Glomerular visceral epithelial cell (primary cell): ENCODE measurements around the gene GCNT3.

ENCODE experiments used
- DNase-seq: peaks from one replicate; pipeline ENCODE4 v3.0.0-alpha.2; 2016; ENCODE audit errors: extremely low spot score

GCNT3 gene

GRCh38 chr15:59611276-59612260 is at the start of gene GCNT3:
GCNT3 (plus strand) TSS chr15:59611783; CDS start chr15:59618239, 6,456 bp downstream.
- peak; percentile 81 for DNase-seq

GRCh38 chr15:59562448-59563186 is 49.0 kb upstream of the GCNT3 start:
- no peak for DNase-seq

GRCh38 chr15:59565299-59565698 is 46.3 kb upstream of the GCNT3 start:
- DNase-seq: no peak

GRCh38 chr15:59567324-59567723 is 44.3 kb upstream of the GCNT3 start:
- DNase-seq: no peak

GRCh38 chr15:59569477-59569876 is 42.1 kb upstream of the GCNT3 start:
- DNase-seq: no peak

GRCh38 chr15:59570315-59570714 is 41.3 kb upstream of the GCNT3 start:
- DNase-seq: no peak

- DNase-seq: no peak
Measured at GRCh38 chr15:59571606-59572005, 40.0 kb upstream of the GCNT3 start.

GRCh38 chr15:59583088-59583487 is 28.5 kb upstream of the GCNT3 start:
- DNase-seq: no peak

GRCh38 chr15:59587085-59587826 is 24.3 kb upstream of the GCNT3 start:
- DNase-seq: no peak

- no peak for DNase-seq
Measured at GRCh38 chr15:59590027-59590426, 21.6 kb upstream of the GCNT3 start.

GRCh38 chr15:59591356-59591755 is 20.2 kb upstream of the GCNT3 start:
- DNase-seq: no peak

GRCh38 chr15:59594493-59594942 is 17.1 kb upstream of the GCNT3 start:
- peak; percentile 93 for DNase-seq

GRCh38 chr15:59594991-59595390 is 16.6 kb upstream of the GCNT3 start:
- no peak for DNase-seq

- DNase-seq: peak; percentile 67
Measured at GRCh38 chr15:59595434-59595915, 16.1 kb upstream of the GCNT3 start.

GRCh38 chr15:59596640-59597039 is 14.9 kb upstream of the GCNT3 start:
- DNase-seq: no peak

GRCh38 chr15:59598461-59598860 is 13.1 kb upstream of the GCNT3 start:
- no peak for DNase-seq

- DNase-seq: no peak
Measured at GRCh38 chr15:59605994-59606393, 5.6 kb upstream of the GCNT3 start.

- no peak for DNase-seq
Measured at GRCh38 chr15:59609730-59610712, 1.6 kb upstream of the GCNT3 start.

- DNase-seq: no peak
Measured at GRCh38 chr15:59614153-59614552, 2.6 kb downstream of the GCNT3 start.

- DNase-seq: no peak
Measured at GRCh38 chr15:59615661-59616060, 4.1 kb downstream of the GCNT3 start.

GRCh38 chr15:59616379-59616778 is 4.8 kb downstream of the GCNT3 start:
- DNase-seq: peak; percentile 29
